SU-DHL-6 (cell line): ENCODE data around the gene N4BP2.

Source experiments
- CTCF ChIP-seq: fragments of 200-600 bp; sonication (generic); IDR thresholded peaks from one replicate; pipeline ENCODE4 v1.5.1; 2017; ENCODE audit warnings: antibody characterized with exemption, mild to moderate bottlenecking, low read length, moderate library complexity; ENCODE audit not compliant: insufficient read depth, poor library complexity, severe bottlenecking
- EZH2phosphoT487 ChIP-seq: fragments of 200-600 bp; sonication (generic), shearing (Covaris generic); conservative IDR thresholded peaks from 2 replicates; pipeline ENCODE4 v1.6.1; 2018; ENCODE audit warnings: mild to moderate bottlenecking, antibody characterized with exemption, low read length, moderate library complexity, mixed read lengths

- TF ChIP-seq CTCF: no peak
- no peak for TF ChIP-seq EZH2phosphoT487
Measured at GRCh38 chr4:40032785-40033184, 23.9 kb upstream of the N4BP2 start.
